Hepatic stellate cell (primary cell): ENCODE measurements around the gene CYP24A1.

ENCODE experiments used
- DNase-seq: peaks from one replicate; pipeline ENCODE4 v3.0.0; 2011; ENCODE audit warnings: low spot score

The CYP24A1 gene

DNA sequence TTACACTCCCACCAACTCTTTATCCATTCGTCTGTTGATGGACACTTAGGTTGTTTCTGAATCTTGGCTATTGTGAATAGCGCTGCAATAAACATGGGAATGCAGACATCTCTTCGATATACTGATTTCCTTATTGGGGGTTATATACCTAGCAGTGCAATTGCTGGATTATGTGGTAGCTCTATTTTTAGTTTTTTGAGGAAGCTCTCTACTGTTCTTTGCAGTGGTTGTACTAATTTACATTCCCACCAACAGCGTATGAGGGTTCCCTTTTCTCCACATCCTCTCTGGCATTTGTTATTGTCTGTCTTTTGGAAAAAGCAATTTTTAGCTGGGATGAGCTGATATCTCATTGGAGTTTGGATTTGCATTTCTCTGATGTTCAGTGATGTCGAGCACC, 29.5 kb upstream of the CYP24A1 start:
- no peak for DNase-seq

- no peak for DNase-seq
Measured at GRCh38 chr20:54201268-54201846, 27.6 kb upstream of the CYP24A1 start.

DNA sequence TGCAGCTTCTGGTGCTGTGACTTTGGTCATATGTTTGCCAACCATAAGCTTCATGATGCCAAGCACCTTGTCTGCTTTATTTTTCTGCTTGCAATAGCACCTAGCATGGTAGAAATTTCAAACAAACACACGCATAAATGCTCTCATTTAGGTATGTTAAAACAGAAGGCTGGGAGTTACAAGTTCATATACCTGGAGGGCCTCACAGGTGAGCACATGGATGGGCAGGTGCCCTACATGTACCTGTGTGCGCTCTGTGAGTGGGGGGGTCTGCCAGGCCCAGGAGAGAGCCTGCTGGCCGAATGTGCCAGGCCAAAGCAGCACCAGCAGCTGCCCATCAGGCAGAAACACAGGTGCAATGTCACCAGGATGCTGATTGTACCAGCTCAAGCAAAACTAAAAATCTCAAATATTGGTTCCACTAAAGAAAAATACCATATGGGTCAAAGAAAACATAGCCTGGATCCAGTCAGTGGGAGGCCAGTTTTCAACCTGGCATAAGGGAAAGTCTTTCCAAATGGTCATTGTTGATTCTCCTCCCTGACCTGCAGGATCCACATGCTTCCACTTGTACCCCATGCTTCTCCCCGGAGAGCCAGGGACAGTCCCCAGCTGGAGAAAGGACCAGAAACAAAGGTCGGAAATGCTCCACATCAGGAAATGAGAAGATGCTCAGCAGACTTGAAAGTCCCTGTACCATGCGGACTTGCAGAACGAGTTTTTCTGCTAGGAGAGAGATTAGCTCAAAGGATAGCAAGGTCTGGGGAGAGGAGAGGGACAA, 26.9 kb upstream of the CYP24A1 start:
- no peak for DNase-seq

- DNase-seq: peak; percentile 56
Measured at GRCh38 chr20:54199721-54200176, 26.0 kb upstream of the CYP24A1 start.

GRCh38 chr20:54199283-54199682, 25.5 kb upstream of the CYP24A1 start:
- no peak for DNase-seq

DNA sequence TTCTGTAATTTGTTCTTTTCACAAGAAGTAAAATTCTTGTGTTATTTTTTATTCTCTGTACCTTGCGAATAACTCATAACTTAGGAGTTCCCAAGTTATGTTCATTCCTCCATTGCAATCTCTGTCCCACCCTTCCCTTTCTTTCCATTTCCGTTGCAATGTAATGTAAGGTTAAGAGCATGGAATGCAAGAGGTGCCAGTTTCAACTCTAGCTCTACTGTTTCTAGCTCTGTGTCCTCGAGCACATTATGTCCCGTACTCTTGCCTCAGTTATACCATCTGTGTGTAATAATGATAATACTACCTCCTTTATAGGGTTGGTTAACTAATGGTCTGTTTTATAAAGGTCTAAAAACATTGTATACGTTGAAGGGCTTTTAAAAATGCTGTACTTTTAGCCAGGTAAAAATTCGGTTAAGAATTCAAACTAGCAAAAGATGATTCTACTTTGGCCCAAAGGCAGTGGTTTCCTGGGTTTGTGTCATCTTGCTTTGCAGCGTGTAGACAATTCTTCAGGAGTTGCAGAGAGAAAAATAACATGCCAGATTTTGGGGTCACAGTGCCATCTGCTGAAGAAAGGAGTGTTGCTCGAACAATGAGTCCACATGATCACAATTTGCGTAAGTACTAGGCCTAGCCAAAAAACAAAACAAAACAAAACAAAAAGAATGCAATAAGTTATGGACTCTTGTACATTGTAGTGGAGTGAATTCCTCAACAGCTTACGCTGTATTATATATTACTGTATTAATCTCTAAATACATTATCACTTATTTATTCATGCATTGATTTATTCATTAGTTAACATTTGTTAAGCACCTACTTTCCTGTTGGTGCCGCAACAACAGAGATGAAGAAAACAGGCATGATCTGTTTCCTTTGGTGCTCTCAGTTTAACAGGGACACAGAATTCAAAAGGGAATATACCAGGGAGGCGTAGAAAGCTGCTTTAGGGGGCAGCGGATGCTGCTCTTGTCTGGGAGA, 24.1 kb upstream of the CYP24A1 start:
- DNase-seq: no peak

DNA sequence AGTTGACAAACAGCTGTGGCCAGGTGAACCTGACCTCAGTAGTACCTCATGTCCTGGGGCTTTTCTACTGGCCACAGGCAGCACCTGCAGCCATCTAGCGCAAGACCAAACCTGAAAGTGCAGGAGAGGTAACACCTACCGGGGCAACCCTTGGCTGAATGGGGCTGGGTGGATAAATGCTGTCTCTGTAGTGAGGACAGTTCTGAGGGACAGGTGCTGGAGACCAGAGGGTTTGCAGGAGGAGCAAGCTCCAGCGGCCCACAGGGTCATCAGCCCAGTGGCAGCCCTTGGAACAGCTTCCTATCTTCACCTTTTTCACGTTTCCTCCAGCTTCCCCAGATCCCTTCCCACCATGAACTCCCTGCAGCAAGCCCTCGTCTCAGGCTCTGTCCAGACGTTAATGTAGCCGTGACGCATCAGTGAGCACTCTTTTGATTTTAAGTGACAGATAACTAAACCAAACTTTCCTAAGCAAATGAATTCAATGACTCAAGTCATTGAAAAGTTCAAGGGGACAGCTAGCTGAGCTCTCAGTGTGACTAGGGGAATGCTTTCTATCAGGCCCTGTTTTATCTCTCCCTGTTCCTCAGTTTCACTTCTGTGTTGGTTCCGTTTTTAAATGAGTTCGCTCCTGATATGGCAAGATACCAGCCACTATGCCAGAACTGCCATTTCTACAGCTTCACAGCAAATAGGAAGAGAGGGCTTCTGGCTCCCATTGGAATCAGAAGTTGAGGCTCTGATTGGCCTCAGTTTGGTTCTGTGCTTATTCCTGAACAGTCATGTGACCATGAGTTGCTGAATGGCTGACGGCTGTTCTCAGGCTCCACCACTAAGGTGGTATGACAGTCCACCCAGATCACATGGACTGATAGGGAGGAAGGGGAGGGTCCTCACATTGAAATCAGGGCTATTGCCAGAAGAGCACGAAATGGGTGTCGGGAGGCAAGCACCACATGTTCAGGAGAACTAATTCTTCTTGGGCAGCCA, 22.0 kb upstream of the CYP24A1 start:
- DNase-seq: no peak

GRCh38 chr20:54194724-54195438, 21.1 kb upstream of the CYP24A1 start:
- DNase-seq: no peak

DNA sequence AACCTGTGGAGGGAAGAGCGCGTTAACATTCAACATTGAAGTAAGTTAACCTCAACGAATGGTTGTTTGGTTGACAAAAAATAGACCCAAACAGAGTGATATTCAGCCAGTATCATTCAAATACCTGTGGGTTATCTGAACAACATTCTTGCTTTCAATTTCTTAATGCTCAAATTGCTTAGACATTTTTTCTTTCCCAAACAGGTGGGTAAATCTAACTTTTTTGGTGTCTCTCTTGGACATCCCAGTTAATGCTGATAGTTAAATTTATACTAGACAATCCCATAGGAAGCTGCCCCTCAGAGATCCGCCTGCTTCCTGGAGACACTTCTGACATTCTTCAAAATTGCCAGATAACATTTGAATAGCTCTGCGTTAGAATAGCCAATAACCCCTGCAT, 20.0 kb upstream of the CYP24A1 start:
- no peak for DNase-seq

DNA sequence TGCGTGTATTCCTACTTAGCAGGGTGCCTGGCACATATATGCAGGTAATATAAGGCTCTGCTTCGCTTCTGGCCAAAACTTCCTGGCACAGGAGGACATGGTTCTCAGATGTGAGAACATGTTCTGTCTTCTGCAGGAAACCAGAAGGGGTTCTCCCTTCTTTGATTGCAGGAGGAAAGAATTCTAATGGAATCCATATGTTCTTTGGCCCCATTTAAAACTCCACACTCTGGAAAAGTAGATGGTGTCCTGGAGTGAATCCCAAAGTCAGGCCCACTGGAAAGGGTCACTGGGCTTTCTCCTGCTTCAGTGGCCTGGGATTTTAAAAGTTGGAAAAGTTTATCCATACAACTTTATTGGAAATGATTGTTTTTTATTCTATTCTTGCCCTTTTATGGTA, 16.4 kb upstream of the CYP24A1 start:
- DNase-seq: no peak

GRCh38 chr20:54189630-54190029, 15.8 kb upstream of the CYP24A1 start:
- no peak for DNase-seq

- DNase-seq: no peak
Measured at GRCh38 chr20:54188132-54188849, 14.5 kb upstream of the CYP24A1 start.

DNA sequence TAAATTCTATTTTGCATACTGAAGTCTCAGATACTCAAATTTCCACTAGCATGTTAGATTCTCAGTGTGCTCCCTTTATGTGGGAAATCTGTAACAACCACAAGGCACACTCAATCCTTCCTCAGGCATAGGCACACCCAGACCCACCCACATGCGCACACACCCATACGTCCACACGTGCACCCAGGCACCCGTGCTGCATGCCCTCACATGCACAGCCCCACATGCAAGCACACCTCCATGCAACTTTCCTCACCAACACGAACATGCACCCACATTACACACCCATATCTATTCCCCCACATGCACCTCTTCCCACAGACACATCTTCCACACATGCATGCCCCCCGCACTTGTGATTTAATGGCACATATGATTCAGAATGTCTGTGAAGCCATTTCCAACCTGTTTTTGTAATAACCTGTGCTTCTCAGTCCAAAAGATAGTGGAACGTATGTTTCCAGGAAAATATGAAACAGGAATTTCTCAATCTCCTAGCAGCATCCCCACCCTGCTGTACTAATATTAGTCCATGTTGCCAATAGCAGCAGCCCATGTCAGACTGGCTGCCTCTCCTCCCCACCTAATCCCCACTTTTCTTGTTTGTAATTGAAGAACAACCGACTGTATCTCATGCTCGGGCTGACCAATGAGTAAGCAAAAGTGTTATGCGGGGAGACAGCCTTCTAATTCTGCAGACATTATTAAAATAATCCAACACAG, 11.3 kb upstream of the CYP24A1 start:
- DNase-seq: no peak

DNA sequence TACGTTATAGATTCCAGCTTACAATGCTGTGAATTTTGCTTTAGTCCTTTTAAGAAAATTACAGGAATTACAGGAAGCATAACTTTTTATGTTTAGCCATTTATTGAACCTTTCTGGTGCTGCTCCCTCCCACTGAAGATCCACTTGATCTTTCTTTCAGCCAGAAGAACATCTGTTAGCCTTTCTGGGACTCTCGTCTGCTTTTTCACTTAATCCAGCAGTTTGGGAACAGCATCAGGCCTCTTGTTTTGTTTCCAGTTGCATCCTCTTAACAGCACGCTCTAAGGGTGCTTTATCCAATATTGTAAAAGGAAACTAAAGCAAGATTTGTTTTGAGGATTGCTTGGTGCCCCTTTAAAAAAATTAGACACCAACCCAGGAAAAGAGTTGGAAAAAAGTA, 10.3 kb upstream of the CYP24A1 start:
- DNase-seq: no peak

DNA sequence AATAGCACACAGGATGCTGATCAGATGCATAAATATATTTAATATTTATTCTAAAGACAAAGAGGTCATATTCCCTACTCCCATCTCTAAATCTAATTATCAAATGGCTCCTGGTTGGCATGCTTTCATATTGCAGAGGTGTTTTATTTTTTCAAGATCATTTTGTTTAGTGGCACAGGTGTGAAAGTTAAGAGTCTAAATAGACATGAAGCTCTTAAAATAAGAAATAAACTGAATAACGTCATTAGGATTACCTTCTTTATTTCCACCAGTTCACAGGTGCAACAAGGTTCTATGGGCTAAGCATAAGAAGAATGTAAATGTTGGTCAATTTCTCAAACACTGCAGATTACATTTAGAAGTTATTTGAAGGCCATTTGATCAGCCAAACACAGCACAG, 7.1 kb upstream of the CYP24A1 start:
- DNase-seq: no peak

GRCh38 chr20:54179946-54180345, 6.2 kb upstream of the CYP24A1 start:
- no peak for DNase-seq

GRCh38 chr20:54178256-54178655, 4.5 kb upstream of the CYP24A1 start:
- no peak for DNase-seq

- DNase-seq: no peak
Measured at GRCh38 chr20:54177378-54177777, 3.6 kb upstream of the CYP24A1 start.

DNA sequence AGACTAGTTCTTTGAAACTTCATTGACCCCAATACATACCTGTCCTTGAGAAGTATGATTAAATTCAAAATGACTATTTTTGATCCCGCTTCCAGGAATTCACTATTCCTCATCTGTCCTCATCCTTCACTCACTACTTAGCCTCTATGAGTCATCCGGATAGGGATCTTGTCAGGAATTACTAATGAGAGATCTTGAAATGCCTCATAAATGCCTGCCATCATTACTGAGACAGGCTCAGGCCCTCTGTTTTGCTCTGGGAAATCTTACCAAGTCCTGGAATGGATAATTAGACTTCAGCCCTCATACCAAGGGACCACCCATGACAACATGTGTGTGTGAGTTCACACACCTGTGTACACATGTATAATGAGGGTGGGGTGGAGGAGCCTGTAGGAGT, 2.8 kb upstream of the CYP24A1 start:
- no peak for DNase-seq
